Measurements from ENCODE around the gene HSBP1. TPM values are rescaled to one million over a fixed set of nuclear protein-coding genes. Genes with fewer than 3 reads are reported as not detected.

HSBP1 gene
- total and polyA plus RNA-seq, 9 of the 15 experiments (the other 6 are each of a cell fraction or from before 2014, with no cell fraction given): 84.9 to 677 (median 204) TPM

DNA sequence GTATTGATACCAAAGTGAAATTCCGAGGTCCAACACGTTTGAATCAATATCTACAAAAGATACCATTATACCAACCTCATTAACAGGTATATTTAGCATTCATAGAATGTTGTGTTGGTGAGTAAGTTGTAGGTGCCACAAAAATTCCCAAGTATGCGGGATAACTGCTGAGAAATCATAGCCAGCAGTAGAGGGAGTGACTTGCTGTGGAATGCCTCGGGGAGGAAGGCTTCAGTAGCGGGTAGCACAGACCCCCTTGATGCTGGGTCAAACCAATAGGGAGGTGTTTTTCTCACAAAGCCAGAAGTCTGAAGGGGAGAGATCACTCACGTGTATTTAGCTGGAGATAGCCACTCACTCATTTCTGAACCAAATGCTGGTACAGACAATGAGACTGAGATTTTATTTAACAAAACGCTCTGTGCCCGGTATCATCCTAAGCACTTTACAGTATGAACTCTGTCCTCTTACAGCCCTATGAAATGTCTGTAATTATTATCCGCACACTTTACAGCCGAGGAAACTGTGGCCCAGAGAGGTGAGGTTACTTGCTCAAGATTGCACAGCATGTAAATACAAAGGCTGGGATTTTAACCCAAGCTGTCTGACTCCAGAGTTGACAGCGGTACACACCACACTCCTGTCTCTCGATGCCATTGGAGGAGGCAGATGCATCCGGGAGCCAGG is 23.1 kb downstream of the HSBP1 start:
- DNase-seq (ENCODE audit: extremely low read depth in 1 of 4, low spot score in 3 of 4): no peak
- Histone ChIP-seq H4K20me1 (replicated peaks; ENCODE audit: control insufficient read depth, insufficient read depth, low read length) (peaks cover under 1% of the 10 kb centered on the region; the same call in 1 of the 2 replicates), H3K9me1 (ENCODE audit: control insufficient read depth, insufficient read depth, low read length) (no peaks in the 10 kb centered on the region), H3K4me3 (no peak overlapping the region), H3K4me2 (ENCODE audit: insufficient read depth, low read length) (no peak overlapping the region), H3K4me1 (replicated peaks in 1 of 2; ENCODE audit: control insufficient read depth in 2 of 2, insufficient read depth in 2 of 2, low read length in 2 of 2) (peaks cover 5 to 7% of the 10 kb centered on the region in 2 experiments), H3K9me3 (replicated peaks; ENCODE audit: control insufficient read depth, insufficient read depth, low read depth, low read length) (no peaks in the 10 kb centered on the region), H3K9ac (ENCODE audit: insufficient read depth in 1 of 2, low read depth in 2 of 2, low read length in 2 of 2) (no peak overlapping the region), H3K27me3 (ENCODE audit: control insufficient read depth in 2 of 2, insufficient read depth in 2 of 2, low read length in 2 of 2) (peaks cover 36 to 62% of the 10 kb centered on the region in 2 experiments), H2AFZ (ENCODE audit: low read depth, low read length) (no peak overlapping the region), H3K79me2 (ENCODE audit: control insufficient read depth, insufficient read depth, low read length) (no peaks in the 10 kb centered on the region), H3K27ac (ENCODE audit: extremely low read depth, low read depth, low read length) (no peak overlapping the region), H3K36me3 (ENCODE audit: control insufficient read depth, insufficient read depth, low read length) (no peaks in the 10 kb centered on the region)
- FAIRE-seq: no peak
- intact Hi-C loops (cut with micrococcal nuclease): no loop called here
- CTCF ChIA-PET (ENCODE audit: low intra/inter-chr PET ratio): no interaction called here
- no peak for ATAC-seq
- BruUV-seq (replicated peaks): no TSS peak
- WGBS (ENCODE audit: insufficient coverage, low coverage, missing lambda C conversion rate): 3% methylated on average over 13 of the region's 13 CpGs
- in situ Hi-C loops (cut with MboI): no loop called here
- POLR2A ChIA-PET: no interaction called here
- no peak for TF ChIP-seq TFAP4 (CRISPR knock-in tag; IDR thresholded peaks at IDR 0.05; ENCODE audit: borderline replicate concordance)
- TF ChIP-seq PML (IDR thresholded peaks at IDR 0.05; ENCODE audit: low read length): no peak
- no peak for TF ChIP-seq ZNF551 (CRISPR knock-in tag; IDR thresholded peaks at IDR 0.05)
- TF ChIP-seq FOXK2 (conservative IDR thresholded peaks at IDR 0.05 in 1 of 2, IDR thresholded peaks at IDR 0.05 in 1 of 2; ENCODE audit: low read depth in 2 of 2): no peak
- TF ChIP-seq HDAC6 (IDR thresholded peaks at IDR 0.05; ENCODE audit: low read depth, low read length): no peak
- no peak for TF ChIP-seq SIN3A (IDR thresholded peaks at IDR 0.05; ENCODE audit: borderline replicate concordance in 2 of 2, control insufficient read depth in 1 of 2, low read depth in 2 of 2, low read length in 2 of 2)
- TF ChIP-seq BCOR (IDR thresholded peaks at IDR 0.05): peak; percentile 57
- TF ChIP-seq, protein P1, sequence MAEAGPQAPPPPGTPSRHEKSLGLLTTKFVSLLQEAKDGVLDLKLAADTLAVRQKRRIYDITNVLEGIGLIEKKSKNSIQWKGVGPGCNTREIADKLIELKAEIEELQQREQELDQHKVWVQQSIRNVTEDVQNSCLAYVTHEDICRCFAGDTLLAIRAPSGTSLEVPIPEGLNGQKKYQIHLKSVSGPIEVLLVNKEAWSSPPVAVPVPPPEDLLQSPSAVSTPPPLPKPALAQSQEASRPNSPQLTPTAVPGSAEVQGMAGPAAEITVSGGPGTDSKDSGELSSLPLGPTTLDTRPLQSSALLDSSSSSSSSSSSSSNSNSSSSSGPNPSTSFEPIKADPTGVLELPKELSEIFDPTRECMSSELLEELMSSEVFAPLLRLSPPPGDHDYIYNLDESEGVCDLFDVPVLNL (CRISPR knock-in tag; IDR thresholded peaks at IDR 0.05; ENCODE audit: low read depth): no peak
- peak; percentile 56 for TF ChIP-seq ZFP36 (IDR thresholded peaks at IDR 0.05; ENCODE audit: low read depth, low read length, partially characterized antibody)
- no peak for TF ChIP-seq ZNF124 (CRISPR knock-in tag; IDR thresholded peaks at IDR 0.05)
- no peak for TF ChIP-seq KAT7 (CRISPR knock-in tag; IDR thresholded peaks at IDR 0.05; ENCODE audit: borderline replicate concordance)
- TF ChIP-seq, protein P2, sequence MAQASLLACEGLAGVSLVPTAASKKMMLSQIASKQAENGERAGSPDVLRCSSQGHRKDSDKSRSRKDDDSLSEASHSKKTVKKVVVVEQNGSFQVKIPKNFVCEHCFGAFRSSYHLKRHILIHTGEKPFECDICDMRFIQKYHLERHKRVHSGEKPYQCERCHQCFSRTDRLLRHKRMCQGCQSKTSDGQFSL (CRISPR knock-in tag; IDR thresholded peaks at IDR 0.05): no peak
- TF ChIP-seq, protein P2 (tag; IDR thresholded peaks at IDR 0.05): no peak
- TF ChIP-seq, protein P3, sequence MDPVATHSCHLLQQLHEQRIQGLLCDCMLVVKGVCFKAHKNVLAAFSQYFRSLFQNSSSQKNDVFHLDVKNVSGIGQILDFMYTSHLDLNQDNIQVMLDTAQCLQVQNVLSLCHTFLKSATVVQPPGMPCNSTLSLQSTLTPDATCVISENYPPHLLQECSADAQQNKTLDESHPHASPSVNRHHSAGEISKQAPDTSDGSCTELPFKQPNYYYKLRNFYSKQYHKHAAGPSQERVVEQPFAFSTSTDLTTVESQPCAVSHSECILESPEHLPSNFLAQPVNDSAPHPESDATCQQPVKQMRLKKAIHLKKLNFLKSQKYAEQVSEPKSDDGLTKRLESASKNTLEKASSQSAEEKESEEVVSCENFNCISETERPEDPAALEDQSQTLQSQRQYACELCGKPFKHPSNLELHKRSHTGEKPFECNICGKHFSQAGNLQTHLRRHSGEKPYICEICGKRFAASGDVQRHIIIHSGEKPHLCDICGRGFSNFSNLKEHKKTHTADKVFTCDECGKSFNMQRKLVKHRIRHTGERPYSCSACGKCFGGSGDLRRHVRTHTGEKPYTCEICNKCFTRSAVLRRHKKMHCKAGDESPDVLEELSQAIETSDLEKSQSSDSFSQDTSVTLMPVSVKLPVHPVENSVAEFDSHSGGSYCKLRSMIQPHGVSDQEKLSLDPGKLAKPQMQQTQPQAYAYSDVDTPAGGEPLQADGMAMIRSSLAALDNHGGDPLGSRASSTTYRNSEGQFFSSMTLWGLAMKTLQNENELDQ (CRISPR knock-in tag; IDR thresholded peaks at IDR 0.05; ENCODE audit: borderline replicate concordance): no peak

All from K562 (cell line).